ENCODE measurements around the gene AADAC. TPM values are rescaled to one million over a fixed set of nuclear protein-coding genes. Genes with fewer than 3 reads are reported as not detected.

The AADAC gene
- polyA plus RNA-seq, 1 donor from 2014 or later, result not detected

DNA sequence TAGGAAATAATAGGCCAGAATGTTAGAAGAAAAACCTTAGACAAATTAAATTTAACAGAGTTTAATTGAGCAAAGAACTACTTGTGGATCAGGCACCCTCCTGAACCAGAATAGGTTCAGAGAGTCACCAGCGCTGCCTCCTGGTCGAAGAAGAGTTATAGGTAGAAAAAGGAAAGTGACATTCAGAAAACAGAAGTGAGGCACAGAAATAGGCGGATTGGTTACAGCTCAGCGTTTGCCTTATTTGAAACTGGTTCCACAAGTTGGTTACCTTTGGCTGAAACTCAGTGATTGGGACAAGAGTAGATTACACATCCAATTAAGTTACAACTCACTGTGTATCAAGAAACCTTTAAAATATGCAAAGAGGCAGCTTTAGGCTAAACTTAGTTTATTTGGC is 4.4 kb downstream of the AADAC start:
- Histone ChIP-seq H2AFZ (ENCODE audit: low read depth, low read length) (no peak overlapping the region), H3K9me2 (ENCODE audit: insufficient read depth, low read length) (no peaks in the 10 kb centered on the region), H3K9me3 (ENCODE audit: low read length) (no peaks in the 10 kb centered on the region), H4K20me1 (ENCODE audit: insufficient read depth) (no peaks in the 10 kb centered on the region), H3K27ac (ENCODE audit: low read length) (no peak overlapping the region), H3K36me3 (ENCODE audit: insufficient read depth, low read length) (no peaks in the 10 kb centered on the region), H3K27me3 (ENCODE audit: insufficient read depth, low read depth, low read length) (no peaks in the 10 kb centered on the region), H3K4me3 (ENCODE audit: low read length) (no peak overlapping the region), H3K9ac (ENCODE audit: low read length) (no peak overlapping the region), H3F3A (ENCODE audit: insufficient read depth, low read length, poor library complexity, severe bottlenecking) (no peaks in the 10 kb centered on the region), H3K79me2 (replicated peaks; ENCODE audit: insufficient read depth, low read length) (no peaks in the 10 kb centered on the region), H3K4me2 (ENCODE audit: low read length) (no peak overlapping the region)
- TF ChIP-seq MXI1 (conservative IDR thresholded peaks at IDR 0.05; ENCODE audit: poor library complexity, severe bottlenecking) (no peak), EZH2 (IDR thresholded peaks at IDR 0.05; ENCODE audit: borderline replicate concordance, insufficient read depth, low read length, poor library complexity, severe bottlenecking) (no peak), TAF1 (IDR thresholded peaks at IDR 0.05; ENCODE audit: low read depth) (no peak), SMC3 (conservative IDR thresholded peaks at IDR 0.05; ENCODE audit: poor library complexity) (no peak), RAD21 (conservative IDR thresholded peaks at IDR 0.05) (no peak), POLR2AphosphoS5 (IDR thresholded peaks at IDR 0.05) (no peak), EP300 (conservative IDR thresholded peaks at IDR 0.05; ENCODE audit: poor library complexity, severe bottlenecking) (no peak)
- TF ChIP-seq, protein P1, sequence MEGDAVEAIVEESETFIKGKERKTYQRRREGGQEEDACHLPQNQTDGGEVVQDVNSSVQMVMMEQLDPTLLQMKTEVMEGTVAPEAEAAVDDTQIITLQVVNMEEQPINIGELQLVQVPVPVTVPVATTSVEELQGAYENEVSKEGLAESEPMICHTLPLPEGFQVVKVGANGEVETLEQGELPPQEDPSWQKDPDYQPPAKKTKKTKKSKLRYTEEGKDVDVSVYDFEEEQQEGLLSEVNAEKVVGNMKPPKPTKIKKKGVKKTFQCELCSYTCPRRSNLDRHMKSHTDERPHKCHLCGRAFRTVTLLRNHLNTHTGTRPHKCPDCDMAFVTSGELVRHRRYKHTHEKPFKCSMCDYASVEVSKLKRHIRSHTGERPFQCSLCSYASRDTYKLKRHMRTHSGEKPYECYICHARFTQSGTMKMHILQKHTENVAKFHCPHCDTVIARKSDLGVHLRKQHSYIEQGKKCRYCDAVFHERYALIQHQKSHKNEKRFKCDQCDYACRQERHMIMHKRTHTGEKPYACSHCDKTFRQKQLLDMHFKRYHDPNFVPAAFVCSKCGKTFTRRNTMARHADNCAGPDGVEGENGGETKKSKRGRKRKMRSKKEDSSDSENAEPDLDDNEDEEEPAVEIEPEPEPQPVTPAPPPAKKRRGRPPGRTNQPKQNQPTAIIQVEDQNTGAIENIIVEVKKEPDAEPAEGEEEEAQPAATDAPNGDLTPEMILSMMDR (IDR thresholded peaks at IDR 0.05; ENCODE audit: poor library complexity, severe bottlenecking), result no peak
- TF ChIP-seq, protein P2, sequence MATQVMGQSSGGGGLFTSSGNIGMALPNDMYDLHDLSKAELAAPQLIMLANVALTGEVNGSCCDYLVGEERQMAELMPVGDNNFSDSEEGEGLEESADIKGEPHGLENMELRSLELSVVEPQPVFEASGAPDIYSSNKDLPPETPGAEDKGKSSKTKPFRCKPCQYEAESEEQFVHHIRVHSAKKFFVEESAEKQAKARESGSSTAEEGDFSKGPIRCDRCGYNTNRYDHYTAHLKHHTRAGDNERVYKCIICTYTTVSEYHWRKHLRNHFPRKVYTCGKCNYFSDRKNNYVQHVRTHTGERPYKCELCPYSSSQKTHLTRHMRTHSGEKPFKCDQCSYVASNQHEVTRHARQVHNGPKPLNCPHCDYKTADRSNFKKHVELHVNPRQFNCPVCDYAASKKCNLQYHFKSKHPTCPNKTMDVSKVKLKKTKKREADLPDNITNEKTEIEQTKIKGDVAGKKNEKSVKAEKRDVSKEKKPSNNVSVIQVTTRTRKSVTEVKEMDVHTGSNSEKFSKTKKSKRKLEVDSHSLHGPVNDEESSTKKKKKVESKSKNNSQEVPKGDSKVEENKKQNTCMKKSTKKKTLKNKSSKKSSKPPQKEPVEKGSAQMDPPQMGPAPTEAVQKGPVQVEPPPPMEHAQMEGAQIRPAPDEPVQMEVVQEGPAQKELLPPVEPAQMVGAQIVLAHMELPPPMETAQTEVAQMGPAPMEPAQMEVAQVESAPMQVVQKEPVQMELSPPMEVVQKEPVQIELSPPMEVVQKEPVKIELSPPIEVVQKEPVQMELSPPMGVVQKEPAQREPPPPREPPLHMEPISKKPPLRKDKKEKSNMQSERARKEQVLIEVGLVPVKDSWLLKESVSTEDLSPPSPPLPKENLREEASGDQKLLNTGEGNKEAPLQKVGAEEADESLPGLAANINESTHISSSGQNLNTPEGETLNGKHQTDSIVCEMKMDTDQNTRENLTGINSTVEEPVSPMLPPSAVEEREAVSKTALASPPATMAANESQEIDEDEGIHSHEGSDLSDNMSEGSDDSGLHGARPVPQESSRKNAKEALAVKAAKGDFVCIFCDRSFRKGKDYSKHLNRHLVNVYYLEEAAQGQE (IDR thresholded peaks at IDR 0.05; ENCODE audit: borderline replicate concordance), result no peak

DNA sequence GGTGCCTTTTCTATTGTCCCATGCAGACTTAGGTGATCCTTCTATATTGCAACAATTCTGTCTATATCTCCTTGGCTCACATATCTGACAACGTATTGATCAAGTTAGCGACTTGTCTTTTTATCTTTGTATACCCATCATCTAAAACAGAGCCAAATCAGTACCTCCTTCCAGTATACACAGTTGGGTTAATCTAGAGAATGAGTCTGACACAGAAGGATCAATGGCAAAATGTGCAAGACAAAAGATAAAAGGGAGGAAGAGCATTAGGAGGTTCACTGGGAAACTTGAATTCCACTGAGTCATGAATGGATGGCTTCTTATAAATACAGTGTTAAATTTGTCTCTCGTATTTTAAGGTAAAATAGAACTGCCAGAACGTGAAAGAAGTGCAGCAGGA is 6.0 kb downstream of the AADAC start:
- H3K4me3 ChIP-seq (ENCODE audit: low read length), result no peak overlapping the region
- no peak overlapping the region for H2AFZ ChIP-seq (ENCODE audit: low read depth, low read length)
- no peaks in the 10 kb centered on the region for H4K20me1 ChIP-seq (ENCODE audit: insufficient read depth)
- no peaks in the 10 kb centered on the region for H3K79me2 ChIP-seq (replicated peaks; ENCODE audit: insufficient read depth, low read length)
- H3F3A ChIP-seq (ENCODE audit: insufficient read depth, low read length, poor library complexity, severe bottlenecking), result no peaks in the 10 kb centered on the region
- H3K27ac ChIP-seq (ENCODE audit: low read length), result no peak overlapping the region
- no peaks in the 10 kb centered on the region for H3K9me2 ChIP-seq (ENCODE audit: insufficient read depth, low read length)
- H3K9ac ChIP-seq (ENCODE audit: low read length), result no peak overlapping the region
- H3K4me2 ChIP-seq (ENCODE audit: low read length), result no peak overlapping the region
- no peaks in the 10 kb centered on the region for H3K9me3 ChIP-seq (ENCODE audit: low read length)
- H3K27me3 ChIP-seq (ENCODE audit: insufficient read depth, low read depth, low read length), result no peaks in the 10 kb centered on the region
- TF ChIP-seq SMC3 (conservative IDR thresholded peaks at IDR 0.05; ENCODE audit: poor library complexity) (no peak), EZH2 (IDR thresholded peaks at IDR 0.05; ENCODE audit: borderline replicate concordance, insufficient read depth, low read length, poor library complexity, severe bottlenecking) (no peak), RAD21 (conservative IDR thresholded peaks at IDR 0.05) (no peak), TAF1 (IDR thresholded peaks at IDR 0.05; ENCODE audit: low read depth) (no peak)
- TF ChIP-seq, protein P2 (IDR thresholded peaks at IDR 0.05; ENCODE audit: borderline replicate concordance), result no peak
- no peaks in the 10 kb centered on the region for H3K36me3 ChIP-seq (ENCODE audit: insufficient read depth, low read length)
